Measurements from ENCODE around the gene IFT20.

IFT20 gene

GRCh38 chr17:28379814-28380801 is 44.8 kb upstream of the IFT20 start:
- Histone ChIP-seq H3K4me3 (ENCODE audit: severe bottlenecking) (no peak overlapping the region), H3K27ac (ENCODE audit: poor library complexity, severe bottlenecking) (peak overlapping the region; percentile 54), H3K9me3 (ENCODE audit: severe bottlenecking) (no peaks in the 10 kb centered on the region), H3K36me3 (ENCODE audit: low read depth) (no peaks in the 10 kb centered on the region), H3K27me3 (ENCODE audit: insufficient read depth, poor library complexity, severe bottlenecking) (no peaks in the 10 kb centered on the region), H3K4me1 (ENCODE audit: insufficient read depth, poor library complexity, severe bottlenecking) (peaks cover 6% of the 10 kb centered on the region)
- DNase-seq (ENCODE audit: low spot score), result peak; percentile 90
- no peak for TF ChIP-seq CTCF (IDR thresholded peaks at IDR 0.05; ENCODE audit: poor library complexity, severe bottlenecking)
- peak; percentile 80 for ATAC-seq (ENCODE audit: low read depth)

GRCh38 chr17:28372945-28373274 is 37.6 kb upstream of the IFT20 start:
- H3K9me3 ChIP-seq (ENCODE audit: severe bottlenecking), result no peaks in the 10 kb centered on the region
- no peaks in the 10 kb centered on the region for H3K36me3 ChIP-seq (ENCODE audit: low read depth)
- DNase-seq (ENCODE audit: low spot score) (no peak), ATAC-seq (ENCODE audit: low read depth) (no peak)
- H3K4me1 ChIP-seq (ENCODE audit: insufficient read depth, poor library complexity, severe bottlenecking), result peaks cover 6% of the 10 kb centered on the region
- TF ChIP-seq CTCF (IDR thresholded peaks at IDR 0.05; ENCODE audit: poor library complexity, severe bottlenecking), result no peak
- no peak overlapping the region for H3K4me3 ChIP-seq (ENCODE audit: severe bottlenecking)
- no peak overlapping the region for H3K27ac ChIP-seq (ENCODE audit: poor library complexity, severe bottlenecking)
- H3K27me3 ChIP-seq (ENCODE audit: insufficient read depth, poor library complexity, severe bottlenecking), result no peaks in the 10 kb centered on the region

- no peak for TF ChIP-seq CTCF (IDR thresholded peaks at IDR 0.05; ENCODE audit: poor library complexity, severe bottlenecking)
- peak overlapping the region; percentile 28 for H3K27ac ChIP-seq (ENCODE audit: poor library complexity, severe bottlenecking)
- ATAC-seq (ENCODE audit: low read depth), result peak; percentile 11; the same call in 1 of the 3 replicates
- H3K4me3 ChIP-seq (ENCODE audit: severe bottlenecking), result peak overlapping the region; percentile 31
- H3K27me3 ChIP-seq (ENCODE audit: insufficient read depth, poor library complexity, severe bottlenecking), result no peaks in the 10 kb centered on the region
- no peaks in the 10 kb centered on the region for H3K36me3 ChIP-seq (ENCODE audit: low read depth)
- no peaks in the 10 kb centered on the region for H3K9me3 ChIP-seq (ENCODE audit: severe bottlenecking)
- no peak for DNase-seq (ENCODE audit: low spot score)
- peaks cover 6% of the 10 kb centered on the region for H3K4me1 ChIP-seq (ENCODE audit: insufficient read depth, poor library complexity, severe bottlenecking)
These were observed 37.1 kb upstream of the IFT20 start for GRCh38 chr17:28372203-28372944.

- H3K4me1 ChIP-seq (ENCODE audit: insufficient read depth, poor library complexity, severe bottlenecking), result peaks cover 6% of the 10 kb centered on the region
- H3K9me3 ChIP-seq (ENCODE audit: severe bottlenecking), result no peaks in the 10 kb centered on the region
- ATAC-seq (ENCODE audit: low read depth), result peak; percentile 77
- no peaks in the 10 kb centered on the region for H3K27me3 ChIP-seq (ENCODE audit: insufficient read depth, poor library complexity, severe bottlenecking)
- no peaks in the 10 kb centered on the region for H3K36me3 ChIP-seq (ENCODE audit: low read depth)
- no peak for TF ChIP-seq CTCF (IDR thresholded peaks at IDR 0.05; ENCODE audit: poor library complexity, severe bottlenecking)
- peak within 1 kb of the TSS; percentile 31 for H3K27ac ChIP-seq (ENCODE audit: poor library complexity, severe bottlenecking)
- peak; percentile 84 for DNase-seq (ENCODE audit: low spot score)
- peak within 1 kb of the TSS; percentile 31 for H3K4me3 ChIP-seq (ENCODE audit: severe bottlenecking)
These were observed 36.3 kb upstream of the IFT20 start, which contains the start of gene SARM1 for GRCh38 chr17:28371245-28372202. Gene SARM1 (plus strand): TSS chr17:28371694. CDS start chr17:28372033, 339 bp downstream.
